Fibroblast of mammary gland (primary cell): ENCODE data around the gene CPZ.

ENCODE experiments used
- DNase-seq: peaks from one replicate; pipeline ENCODE4 v3.0.0-alpha.2; 2010; ENCODE audit warnings: low read depth
- H3K4me3 ChIP-seq: 2 replicates; pipeline ENCODE4 v1.5.1; 2011; ENCODE audit warnings: low read depth, mild to moderate bottlenecking, low read length, moderate library complexity; ENCODE audit not compliant: control insufficient read depth
- CTCF ChIP-seq: conservative IDR thresholded peaks from 2 replicates; pipeline ENCODE4 v1.5.1; 2011; ENCODE audit warnings: low read depth, low read length, inconsistent platforms; ENCODE audit not compliant: control insufficient read depth, insufficient read depth

Gene CPZ

GRCh38 chr4:8599657-8600056, 7.1 kb downstream of the CPZ start:
- TF ChIP-seq CTCF: no peak
- H3K4me3 ChIP-seq: no peak overlapping the region
- DNase-seq: peak; percentile 77

DNA sequence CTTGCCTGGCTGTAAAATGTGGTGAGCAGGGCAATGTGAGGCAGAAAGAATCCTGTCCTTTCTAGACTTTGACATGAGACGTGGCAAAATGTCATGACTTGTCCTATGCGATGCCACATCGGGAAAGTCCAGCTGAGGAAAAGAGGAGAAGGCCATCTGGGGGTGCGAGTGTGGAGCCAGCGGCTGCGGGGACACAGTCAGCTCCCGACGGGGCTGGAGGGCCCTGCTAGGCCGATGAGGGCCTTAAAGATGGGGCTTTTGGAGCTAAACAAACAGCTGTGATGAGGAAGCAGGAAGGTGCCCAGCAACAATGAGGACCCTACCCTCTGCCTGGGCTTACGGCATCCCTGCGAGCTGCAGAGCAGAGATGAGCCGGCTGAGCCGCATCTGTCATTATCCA, 7.7 kb downstream of the CPZ start:
- TF ChIP-seq CTCF: no peak
- no peak for DNase-seq

GRCh38 chr4:8600686-8601085, 8.1 kb downstream of the CPZ start:
- TF ChIP-seq CTCF: no peak

More for the DNA sequence above, 7.7 kb downstream of the CPZ start:
- H3K4me3 ChIP-seq: no peak overlapping the region

DNA sequence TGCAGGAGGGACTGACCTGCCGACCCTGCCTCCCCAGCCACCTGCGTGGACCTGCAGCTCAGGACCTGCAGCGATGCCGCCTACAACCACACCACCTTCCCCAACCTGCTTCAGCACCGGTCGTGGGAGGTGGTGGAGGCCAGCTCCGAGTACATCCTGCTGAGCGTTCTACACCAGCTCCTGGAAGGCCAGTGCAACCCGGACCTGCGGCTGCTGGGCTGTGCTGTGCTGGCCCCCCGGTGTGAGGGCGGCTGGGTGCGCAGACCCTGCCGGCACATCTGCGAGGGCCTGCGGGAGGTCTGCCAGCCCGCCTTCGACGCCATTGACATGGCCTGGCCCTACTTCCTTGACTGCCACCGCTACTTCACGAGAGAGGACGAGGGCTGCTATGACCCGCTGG, 8.5 kb downstream of the CPZ start:
- DNase-seq: no peak
- no peak for TF ChIP-seq CTCF
- H3K4me3 ChIP-seq: no peak overlapping the region

More at GRCh38 chr4:8600686-8601085, 8.1 kb downstream of the CPZ start:
- H3K4me3 ChIP-seq: no peak overlapping the region
- DNase-seq: no peak

GRCh38 chr4:8601556-8601955, 9.0 kb downstream of the CPZ start:
- no peak for TF ChIP-seq CTCF

GRCh38 chr4:8602686-8603430, 10.3 kb downstream of the CPZ start:
- H3K4me3 ChIP-seq: no peak overlapping the region
- TF ChIP-seq CTCF: no peak
- DNase-seq: no peak

More at GRCh38 chr4:8601556-8601955, 9.0 kb downstream of the CPZ start:
- no peak overlapping the region for H3K4me3 ChIP-seq
- no peak for DNase-seq
